ENCODE data around the gene AP4M1.

DNA sequence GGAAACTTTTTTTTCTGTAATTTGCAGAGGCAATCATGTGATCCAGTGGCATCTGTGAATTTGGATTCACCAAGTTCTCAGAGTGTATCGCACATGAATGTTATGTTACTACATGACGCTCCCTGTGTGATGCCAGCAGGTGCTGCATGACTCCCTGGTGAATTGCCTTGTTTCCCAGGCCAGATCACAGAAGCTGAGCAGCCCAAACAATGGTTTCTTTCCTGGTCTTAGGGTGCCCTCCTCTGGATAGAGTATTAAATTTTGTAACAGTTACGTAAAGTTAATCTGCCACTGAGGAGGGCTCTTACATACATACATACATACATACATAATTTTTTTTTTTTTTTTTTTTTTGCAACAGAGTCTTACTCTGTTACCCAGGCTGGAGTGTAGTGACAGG lies 48.2 kb upstream of the AP4M1 start:
- TF ChIP-seq EP300 (conservative IDR thresholded peaks at IDR 0.05; ENCODE audit: poor library complexity, severe bottlenecking), result no peak
- TF ChIP-seq, protein P1, sequence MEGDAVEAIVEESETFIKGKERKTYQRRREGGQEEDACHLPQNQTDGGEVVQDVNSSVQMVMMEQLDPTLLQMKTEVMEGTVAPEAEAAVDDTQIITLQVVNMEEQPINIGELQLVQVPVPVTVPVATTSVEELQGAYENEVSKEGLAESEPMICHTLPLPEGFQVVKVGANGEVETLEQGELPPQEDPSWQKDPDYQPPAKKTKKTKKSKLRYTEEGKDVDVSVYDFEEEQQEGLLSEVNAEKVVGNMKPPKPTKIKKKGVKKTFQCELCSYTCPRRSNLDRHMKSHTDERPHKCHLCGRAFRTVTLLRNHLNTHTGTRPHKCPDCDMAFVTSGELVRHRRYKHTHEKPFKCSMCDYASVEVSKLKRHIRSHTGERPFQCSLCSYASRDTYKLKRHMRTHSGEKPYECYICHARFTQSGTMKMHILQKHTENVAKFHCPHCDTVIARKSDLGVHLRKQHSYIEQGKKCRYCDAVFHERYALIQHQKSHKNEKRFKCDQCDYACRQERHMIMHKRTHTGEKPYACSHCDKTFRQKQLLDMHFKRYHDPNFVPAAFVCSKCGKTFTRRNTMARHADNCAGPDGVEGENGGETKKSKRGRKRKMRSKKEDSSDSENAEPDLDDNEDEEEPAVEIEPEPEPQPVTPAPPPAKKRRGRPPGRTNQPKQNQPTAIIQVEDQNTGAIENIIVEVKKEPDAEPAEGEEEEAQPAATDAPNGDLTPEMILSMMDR (IDR thresholded peaks at IDR 0.05; ENCODE audit: poor library complexity, severe bottlenecking), result peak; percentile 32
- no peak for TF ChIP-seq EZH2 (IDR thresholded peaks at IDR 0.05; ENCODE audit: borderline replicate concordance, insufficient read depth, low read length, poor library complexity, severe bottlenecking)
- TF ChIP-seq MXI1 (conservative IDR thresholded peaks at IDR 0.05; ENCODE audit: poor library complexity, severe bottlenecking), result no peak
- TF ChIP-seq POLR2AphosphoS5 (IDR thresholded peaks at IDR 0.05), result no peak
- peak; percentile 25 for TF ChIP-seq RAD21 (conservative IDR thresholded peaks at IDR 0.05)
- TF ChIP-seq, protein P2, sequence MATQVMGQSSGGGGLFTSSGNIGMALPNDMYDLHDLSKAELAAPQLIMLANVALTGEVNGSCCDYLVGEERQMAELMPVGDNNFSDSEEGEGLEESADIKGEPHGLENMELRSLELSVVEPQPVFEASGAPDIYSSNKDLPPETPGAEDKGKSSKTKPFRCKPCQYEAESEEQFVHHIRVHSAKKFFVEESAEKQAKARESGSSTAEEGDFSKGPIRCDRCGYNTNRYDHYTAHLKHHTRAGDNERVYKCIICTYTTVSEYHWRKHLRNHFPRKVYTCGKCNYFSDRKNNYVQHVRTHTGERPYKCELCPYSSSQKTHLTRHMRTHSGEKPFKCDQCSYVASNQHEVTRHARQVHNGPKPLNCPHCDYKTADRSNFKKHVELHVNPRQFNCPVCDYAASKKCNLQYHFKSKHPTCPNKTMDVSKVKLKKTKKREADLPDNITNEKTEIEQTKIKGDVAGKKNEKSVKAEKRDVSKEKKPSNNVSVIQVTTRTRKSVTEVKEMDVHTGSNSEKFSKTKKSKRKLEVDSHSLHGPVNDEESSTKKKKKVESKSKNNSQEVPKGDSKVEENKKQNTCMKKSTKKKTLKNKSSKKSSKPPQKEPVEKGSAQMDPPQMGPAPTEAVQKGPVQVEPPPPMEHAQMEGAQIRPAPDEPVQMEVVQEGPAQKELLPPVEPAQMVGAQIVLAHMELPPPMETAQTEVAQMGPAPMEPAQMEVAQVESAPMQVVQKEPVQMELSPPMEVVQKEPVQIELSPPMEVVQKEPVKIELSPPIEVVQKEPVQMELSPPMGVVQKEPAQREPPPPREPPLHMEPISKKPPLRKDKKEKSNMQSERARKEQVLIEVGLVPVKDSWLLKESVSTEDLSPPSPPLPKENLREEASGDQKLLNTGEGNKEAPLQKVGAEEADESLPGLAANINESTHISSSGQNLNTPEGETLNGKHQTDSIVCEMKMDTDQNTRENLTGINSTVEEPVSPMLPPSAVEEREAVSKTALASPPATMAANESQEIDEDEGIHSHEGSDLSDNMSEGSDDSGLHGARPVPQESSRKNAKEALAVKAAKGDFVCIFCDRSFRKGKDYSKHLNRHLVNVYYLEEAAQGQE (IDR thresholded peaks at IDR 0.05; ENCODE audit: borderline replicate concordance), result no peak
